ENCODE results near the gene CDCA5. TPM values are rescaled to one million over a fixed set of nuclear protein-coding genes. Genes with fewer than 3 reads are reported as not detected.

The CDCA5 gene
- total RNA-seq, 1 donor from 2014 or later: 25.9 TPM

DNA sequence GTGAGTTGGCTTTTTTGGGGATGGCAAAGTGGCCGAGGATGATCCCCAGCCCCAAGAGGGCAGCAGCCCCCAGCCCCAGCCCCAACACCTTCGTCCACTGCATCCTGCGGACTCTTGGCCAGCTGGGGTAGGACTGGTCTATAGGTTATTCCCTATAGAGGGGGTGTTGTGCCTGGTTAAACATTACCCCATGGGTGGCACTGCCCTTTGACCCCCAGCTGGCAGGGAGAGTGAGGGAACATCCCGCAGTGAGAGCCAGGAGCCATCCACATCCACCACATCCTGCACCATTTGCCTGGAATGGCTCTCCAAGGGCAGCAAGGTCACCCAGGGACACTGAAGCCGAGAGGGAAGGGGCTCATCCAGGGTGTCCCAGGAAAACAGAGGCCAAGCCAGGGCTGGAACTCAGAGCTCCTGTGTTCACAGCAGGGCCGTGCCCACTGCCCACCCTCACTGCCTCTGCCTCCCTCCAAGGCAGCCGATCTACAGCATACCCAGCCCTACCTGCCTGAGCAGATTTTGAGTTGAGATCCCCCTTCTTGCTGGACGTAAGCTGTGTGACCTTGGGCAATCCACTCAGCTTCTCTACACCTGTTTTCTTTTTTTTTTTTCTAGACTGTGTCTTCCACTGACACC is 25.3 kb downstream of the CDCA5 start, which contains the start of gene NAALADL1:
TSS of gene NAALADL1 (minus strand) at position 135 of the 636 bp plus-strand sequence. CDS start at position 103, 32 bp downstream.
- no peaks in the 10 kb centered on the region for H3K36me3 Mint-ChIP-seq (ENCODE audit: insufficient read depth)
- H3K27ac Mint-ChIP-seq: peak within 1 kb of the TSS; percentile 37
- peaks cover 6% of the 10 kb centered on the region for H3K27me3 Mint-ChIP-seq
- H3K9me3 Mint-ChIP-seq (ENCODE audit: low read depth): no peaks in the 10 kb centered on the region
- no peak for DNase-seq (ENCODE audit: low spot score, unreplicated experiment)
- no peak within 1 kb of the TSS for H3K4me3 Mint-ChIP-seq (ENCODE audit: low read depth)
- TF ChIP-seq, protein P1, sequence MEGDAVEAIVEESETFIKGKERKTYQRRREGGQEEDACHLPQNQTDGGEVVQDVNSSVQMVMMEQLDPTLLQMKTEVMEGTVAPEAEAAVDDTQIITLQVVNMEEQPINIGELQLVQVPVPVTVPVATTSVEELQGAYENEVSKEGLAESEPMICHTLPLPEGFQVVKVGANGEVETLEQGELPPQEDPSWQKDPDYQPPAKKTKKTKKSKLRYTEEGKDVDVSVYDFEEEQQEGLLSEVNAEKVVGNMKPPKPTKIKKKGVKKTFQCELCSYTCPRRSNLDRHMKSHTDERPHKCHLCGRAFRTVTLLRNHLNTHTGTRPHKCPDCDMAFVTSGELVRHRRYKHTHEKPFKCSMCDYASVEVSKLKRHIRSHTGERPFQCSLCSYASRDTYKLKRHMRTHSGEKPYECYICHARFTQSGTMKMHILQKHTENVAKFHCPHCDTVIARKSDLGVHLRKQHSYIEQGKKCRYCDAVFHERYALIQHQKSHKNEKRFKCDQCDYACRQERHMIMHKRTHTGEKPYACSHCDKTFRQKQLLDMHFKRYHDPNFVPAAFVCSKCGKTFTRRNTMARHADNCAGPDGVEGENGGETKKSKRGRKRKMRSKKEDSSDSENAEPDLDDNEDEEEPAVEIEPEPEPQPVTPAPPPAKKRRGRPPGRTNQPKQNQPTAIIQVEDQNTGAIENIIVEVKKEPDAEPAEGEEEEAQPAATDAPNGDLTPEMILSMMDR (IDR thresholded peaks at IDR 0.05; ENCODE audit: unreplicated experiment): no peak
- H3K4me1 Mint-ChIP-seq (ENCODE audit: low read depth): no peaks in the 10 kb centered on the region

DNA sequence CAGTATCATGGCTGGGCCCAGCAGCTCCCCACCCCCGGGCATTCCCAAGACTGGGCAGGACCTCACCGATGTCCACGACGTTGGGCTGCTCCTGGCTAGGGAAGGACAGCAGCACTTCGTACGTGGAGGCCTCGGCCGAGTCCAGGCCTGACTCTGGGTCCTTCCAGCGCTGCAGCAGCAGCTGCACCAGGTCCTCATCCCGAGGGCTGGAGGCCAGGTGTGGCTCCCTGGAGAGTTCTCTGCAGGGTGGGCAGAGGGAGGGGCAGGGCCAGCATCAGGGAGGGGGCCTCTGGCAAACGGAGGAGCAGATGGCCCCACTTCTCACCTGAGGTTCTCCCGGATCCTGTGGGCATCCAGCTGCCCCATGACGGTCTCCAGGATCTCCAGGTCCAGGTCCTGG is 25.8 kb downstream of the CDCA5 start:
- Mint-ChIP-seq H3K27ac (no peak overlapping the region), H3K4me1 (ENCODE audit: low read depth) (no peaks in the 10 kb centered on the region), H3K36me3 (ENCODE audit: insufficient read depth) (no peaks in the 10 kb centered on the region), H3K27me3 (peaks cover 6% of the 10 kb centered on the region), H3K4me3 (ENCODE audit: low read depth) (no peak overlapping the region), H3K9me3 (ENCODE audit: low read depth) (no peaks in the 10 kb centered on the region)
- DNase-seq (ENCODE audit: low spot score, unreplicated experiment): no peak
- TF ChIP-seq, protein P1 (IDR thresholded peaks at IDR 0.05; ENCODE audit: unreplicated experiment): no peak

DNA sequence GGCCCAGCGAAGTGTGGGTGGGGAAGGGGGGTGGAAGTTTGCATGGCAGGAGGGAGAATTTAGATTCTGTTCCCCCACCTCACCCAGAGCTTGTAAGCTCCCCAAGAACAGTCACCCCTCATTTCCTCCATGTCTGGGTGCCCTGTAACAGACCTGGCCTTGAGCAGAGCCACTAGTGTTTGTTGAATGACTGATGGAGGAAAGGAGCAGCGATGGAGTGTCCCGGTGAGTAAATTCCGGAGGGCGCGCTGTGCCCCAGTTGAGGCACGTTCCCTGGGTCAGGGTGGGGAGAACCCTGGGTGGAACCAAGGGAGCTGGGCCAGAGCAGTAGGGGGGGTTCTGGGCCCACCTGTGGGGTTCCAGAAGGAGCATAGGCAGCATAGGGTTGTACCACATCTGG is 26.3 kb downstream of the CDCA5 start:
- Mint-ChIP-seq H3K4me3 (ENCODE audit: low read depth) (no peak overlapping the region), H3K9me3 (ENCODE audit: low read depth) (no peaks in the 10 kb centered on the region), H3K27me3 (peaks cover 6% of the 10 kb centered on the region), H3K36me3 (ENCODE audit: insufficient read depth) (no peaks in the 10 kb centered on the region), H3K27ac (no peak overlapping the region), H3K4me1 (ENCODE audit: low read depth) (no peaks in the 10 kb centered on the region)
- DNase-seq (ENCODE audit: low spot score, unreplicated experiment): no peak
- TF ChIP-seq, protein P1 (IDR thresholded peaks at IDR 0.05; ENCODE audit: unreplicated experiment): no peak

DNA sequence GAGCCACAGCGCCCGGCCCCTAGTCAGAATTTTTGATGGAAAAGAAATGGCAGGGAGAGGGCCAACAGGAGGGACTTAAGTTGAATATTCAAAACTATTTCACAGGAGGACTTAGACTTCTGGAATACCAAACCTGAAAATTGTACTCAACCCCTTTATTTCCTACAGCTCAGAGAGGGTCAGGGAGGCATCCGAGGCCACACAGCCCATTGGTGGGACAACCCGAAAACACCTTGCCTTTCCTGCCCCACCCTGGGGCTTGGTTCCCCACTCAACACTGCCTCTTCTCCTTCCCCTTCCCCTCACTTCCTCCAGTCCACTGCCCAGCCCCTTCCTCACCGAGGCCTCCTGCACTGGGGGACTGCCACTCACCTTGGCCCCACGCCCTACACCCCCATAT is 26.8 kb downstream of the CDCA5 start:
- H3K27me3 Mint-ChIP-seq: peaks cover 6% of the 10 kb centered on the region
- H3K4me3 Mint-ChIP-seq (ENCODE audit: low read depth): no peak overlapping the region
- no peaks in the 10 kb centered on the region for H3K9me3 Mint-ChIP-seq (ENCODE audit: low read depth)
- no peak for DNase-seq (ENCODE audit: low spot score, unreplicated experiment)
- no peak overlapping the region for H3K27ac Mint-ChIP-seq
- no peaks in the 10 kb centered on the region for H3K36me3 Mint-ChIP-seq (ENCODE audit: insufficient read depth)
- TF ChIP-seq, protein P1 (IDR thresholded peaks at IDR 0.05; ENCODE audit: unreplicated experiment): no peak
- H3K4me1 Mint-ChIP-seq (ENCODE audit: low read depth): no peaks in the 10 kb centered on the region

DNA sequence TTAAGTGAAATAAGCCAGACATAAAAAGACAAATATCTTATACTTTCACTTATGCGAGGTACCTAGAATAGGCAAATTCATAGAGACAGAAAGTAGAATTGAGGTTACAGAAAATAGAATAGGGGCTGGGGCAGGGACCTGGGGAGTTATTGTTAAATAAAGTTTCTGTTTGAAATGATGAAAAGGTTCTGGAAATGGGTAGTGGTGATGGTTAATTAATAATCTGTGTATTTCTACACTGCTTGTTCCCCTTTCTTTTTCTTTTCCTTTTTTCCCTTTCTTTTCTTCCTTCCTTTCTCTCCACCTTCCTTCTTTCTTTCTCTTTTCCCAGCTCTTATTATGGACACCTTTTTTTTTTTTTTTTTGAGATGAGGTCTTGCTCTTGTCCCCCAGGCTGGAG is 28.3 kb downstream of the CDCA5 start:
- Mint-ChIP-seq H3K27ac (no peak overlapping the region), H3K27me3 (peaks cover 6% of the 10 kb centered on the region), H3K4me1 (ENCODE audit: low read depth) (no peaks in the 10 kb centered on the region), H3K9me3 (ENCODE audit: low read depth) (no peaks in the 10 kb centered on the region), H3K36me3 (ENCODE audit: insufficient read depth) (no peaks in the 10 kb centered on the region), H3K4me3 (ENCODE audit: low read depth) (no peak overlapping the region)
- TF ChIP-seq, protein P1 (IDR thresholded peaks at IDR 0.05; ENCODE audit: unreplicated experiment): no peak
- no peak for DNase-seq (ENCODE audit: low spot score, unreplicated experiment)
